ENCODE results near the gene GCSH.

GCSH gene

GRCh38 chr16:81101702-81102101 is 5.5 kb upstream of the GCSH start:
- DNase-seq (ENCODE audit: low read depth): no peak

- no peak for DNase-seq (ENCODE audit: low read depth)
These were observed 3.8 kb upstream of the GCSH start for GRCh38 chr16:81099958-81100357.

- DNase-seq (ENCODE audit: low read depth): no peak
These were observed 1.0 kb upstream of the GCSH start for GRCh38 chr16:81097230-81097629.

- DNase-seq (ENCODE audit: low read depth): no peak
These were observed 567 bp upstream of the GCSH start for GRCh38 chr16:81096715-81097208.

GRCh38 chr16:81095653-81095952 is 592 bp downstream of the GCSH start:
- no peak for DNase-seq (ENCODE audit: low read depth)

- DNase-seq (ENCODE audit: low read depth): no peak
These were observed 1.4 kb downstream of the GCSH start for GRCh38 chr16:81094771-81095251.

- no peak for DNase-seq (ENCODE audit: low read depth)
These were observed 7.4 kb downstream of the GCSH start for GRCh38 chr16:81088836-81089235.

- DNase-seq (ENCODE audit: low read depth): no peak
These were observed 15.2 kb downstream of the GCSH start for GRCh38 chr16:81081014-81081413.

- no peak for DNase-seq (ENCODE audit: low read depth)
These were observed 16.0 kb downstream of the GCSH start for GRCh38 chr16:81080233-81080632.

GRCh38 chr16:81077076-81077940 is 18.9 kb downstream of the GCSH start, which contains the start of gene C16orf46:
Gene C16orf46, minus strand, starts transcription at chr16:81077238. Its CDS starts 13,283 bp downstream, at chr16:81063955.
- peak; percentile 74 for DNase-seq (ENCODE audit: low read depth)

GRCh38 chr16:81076566-81077075 is 19.6 kb downstream of the GCSH start:
- DNase-seq (ENCODE audit: low read depth): no peak

- no peak for DNase-seq (ENCODE audit: low read depth)
These were observed 22.4 kb downstream of the GCSH start for GRCh38 chr16:81073560-81074330.

- DNase-seq (ENCODE audit: low read depth): no peak
These were observed 24.4 kb downstream of the GCSH start for GRCh38 chr16:81071805-81072204.

GRCh38 chr16:81070979-81071378 is 25.2 kb downstream of the GCSH start:
- DNase-seq (ENCODE audit: low read depth): no peak

GRCh38 chr16:81069063-81069462 is 27.1 kb downstream of the GCSH start:
- DNase-seq (ENCODE audit: low read depth): no peak

- DNase-seq (ENCODE audit: low read depth): no peak
These were observed 29.0 kb downstream of the GCSH start for GRCh38 chr16:81067166-81067565.

- DNase-seq (ENCODE audit: low read depth): no peak
These were observed 29.5 kb downstream of the GCSH start for GRCh38 chr16:81066681-81067080.

GRCh38 chr16:81061871-81062608 is 34.2 kb downstream of the GCSH start:
- DNase-seq (ENCODE audit: low read depth): no peak

- no peak for DNase-seq (ENCODE audit: low read depth)
These were observed 34.9 kb downstream of the GCSH start for GRCh38 chr16:81061307-81061640.

GRCh38 chr16:81060576-81061306 is 35.5 kb downstream of the GCSH start:
- DNase-seq (ENCODE audit: low read depth): no peak

- DNase-seq (ENCODE audit: low read depth): no peak
These were observed 42.4 kb downstream of the GCSH start for GRCh38 chr16:81053761-81054160.

- DNase-seq (ENCODE audit: low read depth): no peak
These were observed 53.4 kb downstream of the GCSH start for GRCh38 chr16:81042821-81043220.
